ENCODE data around the gene SPHK1.
A peak's percentile ranks its signal among the peaks of the same experiment; 100 is the strongest.

GRCh38 chr17:76353599-76354316 lies 30.7 kb upstream of the SPHK1 start, which contains the start of gene PRPSAP1:
- TF ChIP-seq POLR2A (IDR thresholded peaks at IDR 0.05): peak; percentile 82 to 93
- TF ChIP-seq, protein P1, sequence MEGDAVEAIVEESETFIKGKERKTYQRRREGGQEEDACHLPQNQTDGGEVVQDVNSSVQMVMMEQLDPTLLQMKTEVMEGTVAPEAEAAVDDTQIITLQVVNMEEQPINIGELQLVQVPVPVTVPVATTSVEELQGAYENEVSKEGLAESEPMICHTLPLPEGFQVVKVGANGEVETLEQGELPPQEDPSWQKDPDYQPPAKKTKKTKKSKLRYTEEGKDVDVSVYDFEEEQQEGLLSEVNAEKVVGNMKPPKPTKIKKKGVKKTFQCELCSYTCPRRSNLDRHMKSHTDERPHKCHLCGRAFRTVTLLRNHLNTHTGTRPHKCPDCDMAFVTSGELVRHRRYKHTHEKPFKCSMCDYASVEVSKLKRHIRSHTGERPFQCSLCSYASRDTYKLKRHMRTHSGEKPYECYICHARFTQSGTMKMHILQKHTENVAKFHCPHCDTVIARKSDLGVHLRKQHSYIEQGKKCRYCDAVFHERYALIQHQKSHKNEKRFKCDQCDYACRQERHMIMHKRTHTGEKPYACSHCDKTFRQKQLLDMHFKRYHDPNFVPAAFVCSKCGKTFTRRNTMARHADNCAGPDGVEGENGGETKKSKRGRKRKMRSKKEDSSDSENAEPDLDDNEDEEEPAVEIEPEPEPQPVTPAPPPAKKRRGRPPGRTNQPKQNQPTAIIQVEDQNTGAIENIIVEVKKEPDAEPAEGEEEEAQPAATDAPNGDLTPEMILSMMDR (IDR thresholded peaks at IDR 0.05): peak; percentile 32 to 57 (median 45)
